ENCODE measurements around the gene ATG5.
"Not testable (repeated sequence)": the region's sequence is repeated elsewhere in the genome, so short reads cannot be mapped to it uniquely, and the experiment has no call there.

The ATG5 gene

GRCh38 chr6:106259748-106260147, 65.8 kb downstream of the ATG5 start:
- DNase-seq (ENCODE audit: low read depth in 1 of 2, low spot score in 1 of 2): not testable (repeated sequence)

- DNase-seq (ENCODE audit: low read depth in 1 of 2, low spot score in 1 of 2): no peak
Measured at GRCh38 chr6:106258726-106259125, 66.8 kb downstream of the ATG5 start.

GRCh38 chr6:106257195-106257594, 68.4 kb downstream of the ATG5 start:
- DNase-seq (ENCODE audit: low read depth in 1 of 2, low spot score in 1 of 2): no peak

- no peak for DNase-seq (ENCODE audit: low read depth in 1 of 2, low spot score in 1 of 2)
Measured at GRCh38 chr6:106256201-106256968, 69.2 kb downstream of the ATG5 start.

- DNase-seq (ENCODE audit: low read depth in 1 of 2, low spot score in 1 of 2): no peak
Measured at GRCh38 chr6:106255306-106255705, 70.3 kb downstream of the ATG5 start.

GRCh38 chr6:106254636-106255035, 70.9 kb downstream of the ATG5 start:
- DNase-seq (ENCODE audit: low read depth in 1 of 2, low spot score in 1 of 2): no peak

- no peak for DNase-seq (ENCODE audit: low read depth in 1 of 2, low spot score in 1 of 2)
Measured at GRCh38 chr6:106253731-106254130, 71.8 kb downstream of the ATG5 start.

GRCh38 chr6:106253172-106253571, 72.4 kb downstream of the ATG5 start:
- DNase-seq (ENCODE audit: low read depth in 1 of 2, low spot score in 1 of 2): no peak

GRCh38 chr6:106252687-106253086, 72.9 kb downstream of the ATG5 start:
- DNase-seq (ENCODE audit: low read depth in 1 of 2, low spot score in 1 of 2): no peak

GRCh38 chr6:106251531-106252255, 73.9 kb downstream of the ATG5 start:
- DNase-seq (ENCODE audit: low read depth in 1 of 2, low spot score in 1 of 2): not testable (repeated sequence)

- DNase-seq (ENCODE audit: low read depth in 1 of 2, low spot score in 1 of 2): no peak
Measured at GRCh38 chr6:106250953-106251352, 74.6 kb downstream of the ATG5 start.

- no peak for DNase-seq (ENCODE audit: low read depth in 1 of 2, low spot score in 1 of 2)
Measured at GRCh38 chr6:106249658-106250057, 75.9 kb downstream of the ATG5 start.

GRCh38 chr6:106247733-106248132, 77.8 kb downstream of the ATG5 start:
- no peak for DNase-seq (ENCODE audit: low read depth in 1 of 2, low spot score in 1 of 2)

GRCh38 chr6:106247293-106247692, 78.3 kb downstream of the ATG5 start:
- DNase-seq (ENCODE audit: low read depth in 1 of 2, low spot score in 1 of 2): no peak

- DNase-seq (ENCODE audit: low read depth in 1 of 2, low spot score in 1 of 2): no peak
Measured at GRCh38 chr6:106244931-106245330, 80.6 kb downstream of the ATG5 start.

GRCh38 chr6:106244521-106244920, 81.0 kb downstream of the ATG5 start:
- DNase-seq (ENCODE audit: low read depth in 1 of 2, low spot score in 1 of 2): no peak

GRCh38 chr6:106243261-106243660, 82.3 kb downstream of the ATG5 start:
- DNase-seq (ENCODE audit: low read depth in 1 of 2, low spot score in 1 of 2): no peak

GRCh38 chr6:106241498-106241897, 84.1 kb downstream of the ATG5 start:
- no peak for DNase-seq (ENCODE audit: low read depth in 1 of 2, low spot score in 1 of 2)

- DNase-seq (ENCODE audit: low read depth in 1 of 2, low spot score in 1 of 2): no peak
Measured at GRCh38 chr6:106237286-106237685, 88.3 kb downstream of the ATG5 start.

- DNase-seq (ENCODE audit: low read depth in 1 of 2, low spot score in 1 of 2): not testable (repeated sequence)
Measured at GRCh38 chr6:106229876-106230445, 95.6 kb downstream of the ATG5 start.

- no peak for DNase-seq (ENCODE audit: low read depth in 1 of 2, low spot score in 1 of 2)
Measured at GRCh38 chr6:106227612-106228507, 97.7 kb downstream of the ATG5 start.
